ENCODE measurements around the gene FKBP1B.

- TF ChIP-seq POLR2A (IDR thresholded peaks at IDR 0.05; ENCODE audit: low read length) (peak; percentile 25), GATA1 (IDR thresholded peaks at IDR 0.05; ENCODE audit: low read depth, low read length) (no peak)
Observed at GRCh38 chr2:24015562-24016375, 33.8 kb upstream of the FKBP1B start.
